IMR-90 (cell line): ENCODE data around the gene TXNDC9. TPM values are rescaled to one million over a fixed set of nuclear protein-coding genes. Genes with fewer than 3 reads are reported as not detected.

Experiments used
- ATAC-seq: fragments of 200-7000 bp; cut with Tn5 transposase; 2 replicates; pipeline ENCODE4 v1.9.1; 2020; ENCODE audit warnings: low read depth, mild to moderate bottlenecking, moderate library complexity
- BruUV-seq: library from RNA; stranded (reverse); fragments of 400-500 nt; replicated peaks from 2 replicates; lab custom pipeline; 2021; lab: Mats Ljungman, UMichigan
- CTCF ChIA-PET: fragments of 300-600 bp; formaldehyde crosslinking; extraction: SDS; loops from one replicate; lab custom pipeline; 2021; ENCODE audit warnings: antibody characterized with exemption; lab: Yijun Ruan, JAX
- POLR2A ChIA-PET: fragments of 300-600 bp; sonication (Branson Sonifier 250); formaldehyde crosslinking; loops from one replicate; lab custom pipeline; 2022; ENCODE audit warnings: antibody characterized with exemption; ENCODE audit not compliant: unreplicated experiment; lab: Charles Lee
- DNase-seq: peaks from one replicate; pipeline ENCODE4 v3.0.0; 2013
- H2AFZ ChIP-seq: replicated peaks from 2 replicates; pipeline ENCODE3; 2013; ENCODE audit warnings: low read length, mild to moderate bottlenecking; ENCODE audit not compliant: poor library complexity
- H2AK5ac ChIP-seq: 2 replicates; pipeline ENCODE4 v1.6.1; 2013; ENCODE audit warnings: low read depth, low read length, inconsistent platforms
- H2AK9ac ChIP-seq: replicated peaks from 2 replicates; pipeline ENCODE3; 2013; ENCODE audit warnings: mild to moderate bottlenecking, low read depth, low read length, moderate library complexity; ENCODE audit not compliant: poor library complexity
- H2BK120ac ChIP-seq: 2 replicates; pipeline ENCODE4 v1.6.1; 2013; ENCODE audit warnings: low read depth, low read length, inconsistent platforms
- H2BK15ac ChIP-seq: 3 replicates; pipeline ENCODE4 v1.6.1; 2013; ENCODE audit warnings: low read depth, low read length, inconsistent platforms
- H2BK20ac ChIP-seq: 2 replicates; pipeline ENCODE4 v1.6.1; 2013; ENCODE audit warnings: low read depth, mild to moderate bottlenecking, inconsistent platforms, low read length, moderate library complexity
- H2BK5ac ChIP-seq: 2 replicates; pipeline ENCODE4 v1.6.1; 2013; ENCODE audit warnings: mild to moderate bottlenecking, low read depth, low read length, inconsistent platforms; ENCODE audit not compliant: poor library complexity, severe bottlenecking
- H3K14ac ChIP-seq: replicated peaks from 2 replicates; pipeline ENCODE4 v1.6.1; 2013; ENCODE audit warnings: low read depth, low read length, inconsistent platforms
- H3K18ac ChIP-seq: 2 replicates; pipeline ENCODE4 v1.6.1; 2013; ENCODE audit warnings: low read depth, low read length, control low read depth
- H3K23ac ChIP-seq: 2 replicates; pipeline ENCODE4 v1.6.1; 2013; ENCODE audit warnings: low read depth, low read length, inconsistent platforms
- H3K27ac ChIP-seq: 2 replicates; pipeline ENCODE4 v1.5.1; 2013; ENCODE audit warnings: mild to moderate bottlenecking, control low read depth, low read length; ENCODE audit not compliant: insufficient read depth
- H3K27me3 ChIP-seq: 2 replicates; pipeline ENCODE4 v1.6.1; 2013; ENCODE audit warnings: low read length; ENCODE audit not compliant: control insufficient read depth, insufficient read depth
- H3K36me3 ChIP-seq: 2 replicates; pipeline ENCODE4 v1.6.1; 2013; ENCODE audit warnings: low read length, mixed read lengths; ENCODE audit not compliant: control insufficient read depth, insufficient read depth
- H3K4ac ChIP-seq: 2 replicates; pipeline ENCODE4 v1.6.1; 2013; ENCODE audit warnings: low read depth, low read length, inconsistent platforms
- H3K4me1 ChIP-seq: 2 replicates; pipeline ENCODE4 v1.6.1; 2013; ENCODE audit warnings: low read length, mixed read lengths; ENCODE audit not compliant: control insufficient read depth, insufficient read depth
- H3K4me2 ChIP-seq: 2 replicates; pipeline ENCODE4 v1.6.1; 2013; ENCODE audit warnings: low read depth, mild to moderate bottlenecking, control low read depth, low read length, moderate library complexity
- H3K4me3 ChIP-seq: 2 replicates; pipeline ENCODE4 v1.5.1; 2013; ENCODE audit warnings: low read depth, mild to moderate bottlenecking, control low read depth, low read length, moderate library complexity; ENCODE audit not compliant: insufficient read depth
- H3K56ac ChIP-seq: 2 replicates; pipeline ENCODE4 v1.6.1; 2013; ENCODE audit warnings: low read length, inconsistent platforms; ENCODE audit not compliant: insufficient read depth; ENCODE audit errors: extremely low read depth
- H3K79me1 ChIP-seq, 2 experiments: 2 replicates each; pipeline ENCODE4 v1.6.1; 2013; ENCODE audit warnings: low read length in 2 of 2, inconsistent platforms in 1 of 2, low read depth in 1 of 2
- H3K9ac ChIP-seq: 2 replicates; pipeline ENCODE4 v1.6.1; 2013; ENCODE audit warnings: low read depth, low read length, control low read depth
- H3K9me1 ChIP-seq: 2 replicates; pipeline ENCODE4 v1.6.1; 2013; ENCODE audit warnings: low read length, inconsistent platforms; ENCODE audit not compliant: insufficient read depth
- H3K9me3 ChIP-seq: 2 replicates; pipeline ENCODE4 v1.6.1; 2013; ENCODE audit warnings: low read length; ENCODE audit not compliant: control insufficient read depth, insufficient read depth
- H4K20me1 ChIP-seq: 2 replicates; pipeline ENCODE4 v1.6.1; 2013; ENCODE audit warnings: low read length, inconsistent platforms; ENCODE audit not compliant: insufficient read depth
- H4K5ac ChIP-seq: 2 replicates; pipeline ENCODE4 v1.6.1; 2013; ENCODE audit warnings: mild to moderate bottlenecking, low read depth, low read length, control low read depth
- H4K8ac ChIP-seq, 2 experiments: 2 replicates each; pipeline ENCODE4 v1.6.1; 2013; ENCODE audit warnings: low read depth in 2 of 2, low read length in 2 of 2, control low read depth in 1 of 2, inconsistent platforms in 1 of 2
- H4K91ac ChIP-seq: 2 replicates; pipeline ENCODE4 v1.6.1; 2013; ENCODE audit warnings: low read depth, low read length, inconsistent platforms; ENCODE audit not compliant: insufficient read depth
- BHLHE40 ChIP-seq: fragments of 150-350 bp; IDR thresholded peaks from 2 replicates; pipeline ENCODE4 v1.6.1; 2016; ENCODE audit warnings: mild to moderate bottlenecking, low read depth, low read length
- CEBPB ChIP-seq: IDR thresholded peaks from 2 replicates; pipeline ENCODE4 v1.6.1; 2012; ENCODE audit warnings: low read depth, low read length, improper control_type of control experiment
- CHD1 ChIP-seq: IDR thresholded peaks from 2 replicates; pipeline ENCODE4 v1.6.1; 2012; ENCODE audit warnings: low read depth, low read length, improper control_type of control experiment
- FOS ChIP-seq: fragments of 150-350 bp; IDR thresholded peaks from 2 replicates; pipeline ENCODE4 v1.6.1; 2016; ENCODE audit warnings: low read depth, low read length
- MAFK ChIP-seq: IDR thresholded peaks from 2 replicates; pipeline ENCODE4 v1.6.1; 2012; ENCODE audit warnings: low read depth, low read length, improper control_type of control experiment
- MAZ ChIP-seq: IDR thresholded peaks from 2 replicates; pipeline ENCODE4 v1.6.1; 2012; ENCODE audit warnings: low read depth, mild to moderate bottlenecking, low read length, improper control_type of control experiment, moderate library complexity, borderline replicate concordance
- MXI1 ChIP-seq: IDR thresholded peaks from 2 replicates; pipeline ENCODE4 v1.6.1; 2012; ENCODE audit warnings: low read depth, mild to moderate bottlenecking, low read length, moderate library complexity, borderline replicate concordance
- NFE2L2 ChIP-seq: fragments of 150-350 bp; IDR thresholded peaks from 2 replicates; pipeline ENCODE4 v1.6.1; 2016; ENCODE audit warnings: low read depth, mild to moderate bottlenecking, low read length
- POLR2A ChIP-seq: IDR thresholded peaks from 2 replicates; pipeline ENCODE4 v1.6.1; 2012; ENCODE audit warnings: mild to moderate bottlenecking, low read depth, low read length
- RAD21 ChIP-seq: IDR thresholded peaks from 2 replicates; pipeline ENCODE4 v1.6.1; 2012; ENCODE audit warnings: low read length, improper control_type of control experiment
- RCOR1 ChIP-seq: IDR thresholded peaks from 2 replicates; pipeline ENCODE4 v1.6.1; 2012; ENCODE audit warnings: mild to moderate bottlenecking, low read length, improper control_type of control experiment; ENCODE audit not compliant: insufficient replicate concordance
- RFX5 ChIP-seq: IDR thresholded peaks from 2 replicates; pipeline ENCODE4 v1.8.0; 2012; ENCODE audit warnings: low read depth, mild to moderate bottlenecking, low read length, moderate library complexity
- SMC3 ChIP-seq: fragments of 150-350 bp; IDR thresholded peaks from 2 replicates; pipeline ENCODE4 v1.6.1; 2016; ENCODE audit warnings: low read depth, mild to moderate bottlenecking, antibody characterized with exemption, low read length, moderate library complexity
- WGBS, 2 experiments: methylation state at CpG; one replicate each; pipeline versions ENCODE4 v1.1.5 to v1.1.7; 2013; ENCODE audit warnings: missing lambda C conversion rate in 2 of 2; ENCODE audit not compliant: insufficient read length in 1 of 2; ENCODE audit errors: extremely low coverage in 2 of 2; 5-methylcytosine and 5-hydroxymethylcytosine counted together
- dilution Hi-C: fragments of 300-500 bp; cut with HindIII; formaldehyde crosslinking; loops from one replicate; pipeline ENCODE4 v1.14.3; 2018; ENCODE audit warnings: low sequenced_read_pairs; ENCODE audit not compliant: unreplicated experiment
- in situ Hi-C: fragments of 300-500 bp; cut with MboI; formaldehyde crosslinking; loops from 3 replicates; pipeline ENCODE4 v1.14.3; 2019; ENCODE audit warnings: low sequenced_read_pairs, inconsistent platforms, mixed read lengths
- intact Hi-C: fragments of 100-400 bp; cut with micrococcal nuclease; formaldehyde crosslinking; loops from 2 replicates; pipeline ENCODE4 v1.10.0; 2022
- polyA plus RNA-seq, 3 experiments: library from polyadenylated mRNA; depleted of rRNA; stranded (reverse); fragments of >200 nt; gene quantifications; 2 replicates each; pipeline ENCODE4 v1.2.3, GENCODE V29; 2012; ENCODE audit warnings: low replicate concordance in 1 of 3
- total RNA-seq: library from RNA; depleted of rRNA; stranded (reverse); fragments of >200 nt; gene quantifications from 2 replicates; pipeline ENCODE4 v1.2.3, GENCODE V29; 2012
- TF ChIP-seq, protein P1 (sequence below): fragments of 150-350 bp; IDR thresholded peaks from 2 replicates; pipeline ENCODE4 v1.6.1; 2016; ENCODE audit warnings: low read depth, mild to moderate bottlenecking, low read length, moderate library complexity, borderline replicate concordance
- TF ChIP-seq, protein P2 (sequence below): fragments of 150-350 bp; IDR thresholded peaks from 2 replicates; pipeline ENCODE4 v1.6.1; 2017; ENCODE audit warnings: mild to moderate bottlenecking, antibody characterized with exemption, low read length, low read depth
- TF ChIP-seq, protein P3 (sequence below): conservative IDR thresholded peaks from 2 replicates; pipeline ENCODE4 v1.5.1; 2012; ENCODE audit warnings: mild to moderate bottlenecking, low read depth, low read length, improper control_type of control experiment

Gene TXNDC9
- total and polyA plus RNA-seq, 2 of the 4 experiments (the other 2 are of a cell fraction): 33.9 to 55.4 TPM

DNA sequence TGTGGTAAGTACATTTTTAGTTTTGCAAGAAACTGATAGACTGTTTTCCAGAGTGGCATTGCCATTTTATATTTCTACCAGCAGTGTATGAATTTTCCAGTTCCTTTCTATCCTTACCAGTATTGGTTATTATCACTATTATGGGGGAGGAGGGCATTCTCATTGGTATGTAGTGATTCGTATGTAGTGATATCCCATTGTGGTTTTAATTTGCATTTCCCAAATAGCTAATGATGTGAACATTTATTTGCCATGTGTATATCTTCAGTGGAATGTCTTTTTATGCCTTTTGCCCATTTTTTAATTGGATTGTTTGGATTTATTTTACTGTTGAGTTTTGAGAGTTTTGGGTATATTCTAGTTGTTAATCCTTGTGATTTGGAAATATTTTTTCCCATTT lies 17.9 kb upstream of the TXNDC9 start:
- Histone ChIP-seq H2BK20ac (no peak overlapping the region), H3K36me3 (no peaks in the 10 kb centered on the region), H2AK5ac (no peak overlapping the region), H3K9ac (no peak overlapping the region), H2AK9ac (no peak overlapping the region), H2AFZ (no peak overlapping the region), H3K14ac (no peak overlapping the region), H3K27me3 (no peaks in the 10 kb centered on the region), H3K56ac (no peak overlapping the region), H3K9me3 (no peaks in the 10 kb centered on the region), H3K4me1 (peaks cover 4% of the 10 kb centered on the region; the same call in 1 of the 2 replicates), H4K8ac (no peak overlapping the region), H3K18ac (no peak overlapping the region), H4K91ac (no peak overlapping the region), H3K79me1 (peaks cover 23 to 47% of the 10 kb centered on the region in 2 experiments), H2BK5ac (no peak overlapping the region), H3K27ac (no peak overlapping the region), H3K4me2 (peak overlapping the region; percentile 21; the same call in 1 of the 2 replicates), H2BK15ac (no peak overlapping the region), H3K4ac (no peak overlapping the region), H2BK120ac (no peak overlapping the region), H4K20me1 (peaks cover 24% of the 10 kb centered on the region), H3K23ac (no peak overlapping the region), H4K5ac (no peak overlapping the region), H3K9me1 (no peaks in the 10 kb centered on the region), H3K4me3 (no peak overlapping the region)
- dilution Hi-C loops (no loop called here), in situ Hi-C loops (no loop called here), intact Hi-C loops (no loop called here)
- ATAC-seq (peak; percentile 63), DNase-seq (peak; percentile 46)
- no TSS peak for BruUV-seq
- ChIA-PET CTCF (no interaction called here), POLR2A (no interaction called here)
- WGBS, 2 experiments: no CpG with 5 or more reads among the region's 1 CpG
- TF ChIP-seq MAFK: no peak
- TF ChIP-seq MXI1: no peak
- TF ChIP-seq, protein P1, sequence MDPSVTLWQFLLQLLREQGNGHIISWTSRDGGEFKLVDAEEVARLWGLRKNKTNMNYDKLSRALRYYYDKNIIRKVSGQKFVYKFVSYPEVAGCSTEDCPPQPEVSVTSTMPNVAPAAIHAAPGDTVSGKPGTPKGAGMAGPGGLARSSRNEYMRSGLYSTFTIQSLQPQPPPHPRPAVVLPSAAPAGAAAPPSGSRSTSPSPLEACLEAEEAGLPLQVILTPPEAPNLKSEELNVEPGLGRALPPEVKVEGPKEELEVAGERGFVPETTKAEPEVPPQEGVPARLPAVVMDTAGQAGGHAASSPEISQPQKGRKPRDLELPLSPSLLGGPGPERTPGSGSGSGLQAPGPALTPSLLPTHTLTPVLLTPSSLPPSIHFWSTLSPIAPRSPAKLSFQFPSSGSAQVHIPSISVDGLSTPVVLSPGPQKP: no peak
- no peak for TF ChIP-seq RCOR1
- TF ChIP-seq NFE2L2: no peak
- TF ChIP-seq CEBPB: no peak
- TF ChIP-seq RAD21: no peak
- no peak for TF ChIP-seq CHD1
- TF ChIP-seq POLR2A: no peak
- TF ChIP-seq, protein P2, sequence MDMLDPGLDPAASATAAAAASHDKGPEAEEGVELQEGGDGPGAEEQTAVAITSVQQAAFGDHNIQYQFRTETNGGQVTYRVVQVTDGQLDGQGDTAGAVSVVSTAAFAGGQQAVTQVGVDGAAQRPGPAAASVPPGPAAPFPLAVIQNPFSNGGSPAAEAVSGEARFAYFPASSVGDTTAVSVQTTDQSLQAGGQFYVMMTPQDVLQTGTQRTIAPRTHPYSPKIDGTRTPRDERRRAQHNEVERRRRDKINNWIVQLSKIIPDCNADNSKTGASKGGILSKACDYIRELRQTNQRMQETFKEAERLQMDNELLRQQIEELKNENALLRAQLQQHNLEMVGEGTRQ: no peak
- TF ChIP-seq FOS: no peak
- no peak for TF ChIP-seq RFX5
- TF ChIP-seq BHLHE40: no peak
- TF ChIP-seq SMC3: no peak
- no peak for TF ChIP-seq MAZ
- TF ChIP-seq, protein P3, sequence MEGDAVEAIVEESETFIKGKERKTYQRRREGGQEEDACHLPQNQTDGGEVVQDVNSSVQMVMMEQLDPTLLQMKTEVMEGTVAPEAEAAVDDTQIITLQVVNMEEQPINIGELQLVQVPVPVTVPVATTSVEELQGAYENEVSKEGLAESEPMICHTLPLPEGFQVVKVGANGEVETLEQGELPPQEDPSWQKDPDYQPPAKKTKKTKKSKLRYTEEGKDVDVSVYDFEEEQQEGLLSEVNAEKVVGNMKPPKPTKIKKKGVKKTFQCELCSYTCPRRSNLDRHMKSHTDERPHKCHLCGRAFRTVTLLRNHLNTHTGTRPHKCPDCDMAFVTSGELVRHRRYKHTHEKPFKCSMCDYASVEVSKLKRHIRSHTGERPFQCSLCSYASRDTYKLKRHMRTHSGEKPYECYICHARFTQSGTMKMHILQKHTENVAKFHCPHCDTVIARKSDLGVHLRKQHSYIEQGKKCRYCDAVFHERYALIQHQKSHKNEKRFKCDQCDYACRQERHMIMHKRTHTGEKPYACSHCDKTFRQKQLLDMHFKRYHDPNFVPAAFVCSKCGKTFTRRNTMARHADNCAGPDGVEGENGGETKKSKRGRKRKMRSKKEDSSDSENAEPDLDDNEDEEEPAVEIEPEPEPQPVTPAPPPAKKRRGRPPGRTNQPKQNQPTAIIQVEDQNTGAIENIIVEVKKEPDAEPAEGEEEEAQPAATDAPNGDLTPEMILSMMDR: no peak
